Measurements from ENCODE around the gene HARS1.
"Not testable (repeated sequence)": the region's sequence is repeated elsewhere in the genome, so short reads cannot be mapped to it uniquely, and the experiment has no call there.

The HARS1 gene

GRCh38 chr5:140633021-140633471 is 58.1 kb downstream of the HARS1 start, which contains the start of gene CD14:
Gene CD14 (minus strand): TSS chr5:140633175. CDS start chr5:140633071, 104 bp downstream.
- DNase-seq (ENCODE audit: low read depth, low spot score) = no peak

GRCh38 chr5:140632366-140633020 is 58.7 kb downstream of the HARS1 start:
- no peak for DNase-seq (ENCODE audit: low read depth, low spot score)

GRCh38 chr5:140631831-140632365 is 59.3 kb downstream of the HARS1 start:
- DNase-seq (ENCODE audit: low read depth, low spot score) = no peak

GRCh38 chr5:140631036-140631417 is 60.1 kb downstream of the HARS1 start:
- no peak for DNase-seq (ENCODE audit: low read depth, low spot score)

- DNase-seq (ENCODE audit: low read depth, low spot score) = no peak
Observed at GRCh38 chr5:140630292-140631035, 60.7 kb downstream of the HARS1 start.

- no peak for DNase-seq (ENCODE audit: low read depth, low spot score)
Observed at GRCh38 chr5:140628711-140629110, 62.5 kb downstream of the HARS1 start.

- DNase-seq (ENCODE audit: low read depth, low spot score) = no peak
Observed at GRCh38 chr5:140627972-140628371, 63.2 kb downstream of the HARS1 start.

GRCh38 chr5:140624886-140625285 is 66.3 kb downstream of the HARS1 start:
- not testable (repeated sequence) for DNase-seq (ENCODE audit: low read depth, low spot score)
